Measurements from ENCODE around the gene GABARAP. TPM values are rescaled to one million over a fixed set of nuclear protein-coding genes. Genes with fewer than 3 reads are reported as not detected.

The GABARAP gene
- total and polyA plus RNA-seq, 10 of the 15 experiments (the other 5 are each of a cell fraction or from before 2014, with no cell fraction given), result 134 to 613 (median 285) TPM

DNA sequence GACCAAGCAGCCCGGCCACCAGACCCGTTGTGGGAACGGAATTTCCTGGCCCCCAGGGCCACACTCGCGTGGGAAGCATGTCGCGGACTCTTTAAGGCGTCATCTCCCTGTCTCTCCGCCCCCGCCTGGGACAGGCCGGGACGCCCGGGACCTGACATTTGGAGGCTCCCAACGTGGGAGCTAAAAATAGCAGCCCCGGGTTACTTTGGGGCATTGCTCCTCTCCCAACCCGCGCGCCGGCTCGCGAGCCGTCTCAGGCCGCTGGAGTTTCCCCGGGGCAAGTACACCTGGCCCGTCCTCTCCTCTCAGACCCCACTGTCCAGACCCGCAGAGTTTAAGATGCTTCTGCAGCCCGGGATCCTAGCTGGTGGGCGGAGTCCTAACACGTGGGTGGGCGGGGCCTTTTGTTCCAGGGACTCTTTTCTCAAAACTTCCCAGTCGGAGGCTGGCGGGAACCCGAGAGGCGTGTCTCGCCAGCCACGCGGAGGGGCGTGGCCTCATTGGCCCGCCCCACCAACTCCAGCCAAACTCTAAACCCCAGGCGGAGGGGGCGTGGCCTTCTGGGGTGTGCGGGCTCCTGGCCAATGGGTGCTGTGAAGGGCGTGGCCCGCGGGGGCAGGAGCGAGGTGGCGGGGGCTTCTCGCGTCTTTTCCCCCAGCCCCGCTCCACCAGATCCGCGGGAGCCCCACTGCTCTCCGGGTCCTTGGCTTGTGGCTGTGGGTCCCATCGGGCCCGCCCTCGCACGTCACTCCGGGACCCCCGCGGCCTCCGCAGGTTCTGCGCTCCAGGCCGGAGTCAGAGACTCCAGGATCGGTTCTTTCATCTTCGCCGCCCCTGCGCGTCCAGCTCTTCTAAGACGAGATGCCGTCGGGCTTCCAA lies 39.1 kb upstream of the GABARAP start, which contains the start of gene SLC2A4 (continued):
- TF ChIP-seq MAX (IDR thresholded peaks at IDR 0.05; ENCODE audit: low read depth, low read length), result peak; percentile 30; the same call in 1 of the 2 replicates
- no peak for TF ChIP-seq POLR2AphosphoS5 (IDR thresholded peaks at IDR 0.05; ENCODE audit: low read length)
- TF ChIP-seq POLR2A (IDR thresholded peaks at IDR 0.05; ENCODE audit: low read depth, low read length), result 0 out of 2 replicates have a peak, but pooled peaks have one; percentile 28
- no peak for TF ChIP-seq FOXK2 (IDR thresholded peaks at IDR 0.05)
- TF ChIP-seq, protein P1, sequence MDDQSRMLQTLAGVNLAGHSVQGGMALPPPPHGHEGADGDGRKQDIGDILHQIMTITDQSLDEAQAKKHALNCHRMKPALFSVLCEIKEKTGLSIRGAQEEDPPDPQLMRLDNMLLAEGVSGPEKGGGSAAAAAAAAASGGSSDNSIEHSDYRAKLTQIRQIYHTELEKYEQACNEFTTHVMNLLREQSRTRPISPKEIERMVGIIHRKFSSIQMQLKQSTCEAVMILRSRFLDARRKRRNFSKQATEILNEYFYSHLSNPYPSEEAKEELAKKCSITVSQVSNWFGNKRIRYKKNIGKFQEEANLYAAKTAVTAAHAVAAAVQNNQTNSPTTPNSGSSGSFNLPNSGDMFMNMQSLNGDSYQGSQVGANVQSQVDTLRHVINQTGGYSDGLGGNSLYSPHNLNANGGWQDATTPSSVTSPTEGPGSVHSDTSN (IDR thresholded peaks at IDR 0.05; ENCODE audit: insufficient replicate concordance, low read depth, low read length), result no peak
- TF ChIP-seq, protein P2, sequence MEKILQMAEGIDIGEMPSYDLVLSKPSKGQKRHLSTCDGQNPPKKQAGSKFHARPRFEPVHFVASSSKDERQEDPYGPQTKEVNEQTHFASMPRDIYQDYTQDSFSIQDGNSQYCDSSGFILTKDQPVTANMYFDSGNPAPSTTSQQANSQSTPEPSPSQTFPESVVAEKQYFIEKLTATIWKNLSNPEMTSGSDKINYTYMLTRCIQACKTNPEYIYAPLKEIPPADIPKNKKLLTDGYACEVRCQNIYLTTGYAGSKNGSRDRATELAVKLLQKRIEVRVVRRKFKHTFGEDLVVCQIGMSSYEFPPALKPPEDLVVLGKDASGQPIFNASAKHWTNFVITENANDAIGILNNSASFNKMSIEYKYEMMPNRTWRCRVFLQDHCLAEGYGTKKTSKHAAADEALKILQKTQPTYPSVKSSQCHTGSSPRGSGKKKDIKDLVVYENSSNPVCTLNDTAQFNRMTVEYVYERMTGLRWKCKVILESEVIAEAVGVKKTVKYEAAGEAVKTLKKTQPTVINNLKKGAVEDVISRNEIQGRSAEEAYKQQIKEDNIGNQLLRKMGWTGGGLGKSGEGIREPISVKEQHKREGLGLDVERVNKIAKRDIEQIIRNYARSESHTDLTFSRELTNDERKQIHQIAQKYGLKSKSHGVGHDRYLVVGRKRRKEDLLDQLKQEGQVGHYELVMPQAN (conservative IDR thresholded peaks at IDR 0.05), result no peak; the same call in 1 of the 2 replicates
- no peak for TF ChIP-seq ZNF384 (IDR thresholded peaks at IDR 0.05; ENCODE audit: borderline replicate concordance, low read depth, low read length)
- TF ChIP-seq RBBP5 (conservative IDR thresholded peaks at IDR 0.05), result no peak
- peak; percentile 8; the same call in 1 of the 2 replicates for TF ChIP-seq PKNOX1 (IDR thresholded peaks at IDR 0.05)
- TF ChIP-seq HDAC6 (IDR thresholded peaks at IDR 0.05; ENCODE audit: unreplicated experiment), result no peak
- TF ChIP-seq, protein P3, sequence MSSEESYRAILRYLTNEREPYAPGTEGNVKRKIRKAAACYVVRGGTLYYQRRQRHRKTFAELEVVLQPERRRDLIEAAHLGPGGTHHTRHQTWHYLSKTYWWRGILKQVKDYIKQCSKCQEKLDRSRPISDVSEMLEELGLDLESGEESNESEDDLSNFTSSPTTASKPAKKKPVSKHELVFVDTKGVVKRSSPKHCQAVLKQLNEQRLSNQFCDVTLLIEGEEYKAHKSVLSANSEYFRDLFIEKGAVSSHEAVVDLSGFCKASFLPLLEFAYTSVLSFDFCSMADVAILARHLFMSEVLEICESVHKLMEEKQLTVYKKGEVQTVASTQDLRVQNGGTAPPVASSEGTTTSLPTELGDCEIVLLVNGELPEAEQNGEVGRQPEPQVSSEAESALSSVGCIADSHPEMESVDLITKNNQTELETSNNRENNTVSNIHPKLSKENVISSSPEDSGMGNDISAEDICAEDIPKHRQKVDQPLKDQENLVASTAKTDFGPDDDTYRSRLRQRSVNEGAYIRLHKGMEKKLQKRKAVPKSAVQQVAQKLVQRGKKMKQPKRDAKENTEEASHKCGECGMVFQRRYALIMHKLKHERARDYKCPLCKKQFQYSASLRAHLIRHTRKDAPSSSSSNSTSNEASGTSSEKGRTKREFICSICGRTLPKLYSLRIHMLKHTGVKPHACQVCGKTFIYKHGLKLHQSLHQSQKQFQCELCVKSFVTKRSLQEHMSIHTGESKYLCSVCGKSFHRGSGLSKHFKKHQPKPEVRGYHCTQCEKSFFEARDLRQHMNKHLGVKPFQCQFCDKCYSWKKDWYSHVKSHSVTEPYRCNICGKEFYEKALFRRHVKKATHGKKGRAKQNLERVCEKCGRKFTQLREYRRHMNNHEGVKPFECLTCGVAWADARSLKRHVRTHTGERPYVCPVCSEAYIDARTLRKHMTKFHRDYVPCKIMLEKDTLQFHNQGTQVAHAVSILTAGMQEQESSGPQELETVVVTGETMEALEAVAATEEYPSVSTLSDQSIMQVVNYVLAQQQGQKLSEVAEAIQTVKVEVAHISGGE (CRISPR knock-in tag; IDR thresholded peaks at IDR 0.05), result no peak
- TF ChIP-seq TARDBP (IDR thresholded peaks at IDR 0.05; ENCODE audit: borderline replicate concordance), result no peak
- TF ChIP-seq NRF1 (conservative IDR thresholded peaks at IDR 0.05; ENCODE audit: low read depth, low read length), result no peak
- no peak for TF ChIP-seq NBN (IDR thresholded peaks at IDR 0.05)
- TF ChIP-seq YY1 (IDR thresholded peaks at IDR 0.05; ENCODE audit: low read depth, low read length), result no peak
- TF ChIP-seq ZBTB33 (IDR thresholded peaks at IDR 0.05), result no peak
- TF ChIP-seq TCF3 (IDR thresholded peaks at IDR 0.05; ENCODE audit: borderline replicate concordance, insufficient read depth, low read depth, low read length), result no peak
- no peak for TF ChIP-seq WRNIP1 (IDR thresholded peaks at IDR 0.05; ENCODE audit: borderline replicate concordance, low read depth, low read length)
- no peak for TF ChIP-seq ZNF622 (IDR thresholded peaks at IDR 0.05)
- no peak for TF ChIP-seq SMAD5 (IDR thresholded peaks at IDR 0.05; ENCODE audit: low read depth)
- peak; percentile 71 for TF ChIP-seq SP1 (IDR thresholded peaks at IDR 0.05; ENCODE audit: low read depth, low read length)

Measured in GM12878 (cell line).